Hepatocyte (in vitro differentiated cells): ENCODE results near the gene ENOX1. TPM values are rescaled to one million over a fixed set of nuclear protein-coding genes. Genes with fewer than 3 reads are reported as not detected.

ENCODE experiments used
- DNase-seq: peaks from one replicate; pipeline ENCODE4 v3.0.0-alpha.2; 2016; ENCODE audit warnings: low spot score
- H2AFZ ChIP-seq: fragments of 200-600 bp; sonication (generic); 2 replicates; pipeline ENCODE4 v1.6.0; 2016; ENCODE audit warnings: antibody characterized with exemption, mild to moderate bottlenecking
- H3K27ac ChIP-seq: fragments of 200-600 bp; sonication (generic); 2 replicates; pipeline ENCODE4 v1.5.1; 2016; ENCODE audit warnings: mild to moderate bottlenecking
- H3K27me3 ChIP-seq: fragments of 200-600 bp; sonication (generic); 2 replicates; pipeline ENCODE4 v1.6.1; 2016
- H3K36me3 ChIP-seq: fragments of 200-600 bp; sonication (generic); replicated peaks from 2 replicates; pipeline ENCODE4 v1.5.1; 2016; ENCODE audit warnings: low read depth; ENCODE audit not compliant: insufficient read depth
- H3K4me1 ChIP-seq: fragments of 200-600 bp; sonication (generic); 2 replicates; pipeline ENCODE4 v1.5.1; 2016; ENCODE audit warnings: mild to moderate bottlenecking, moderate library complexity; ENCODE audit not compliant: insufficient read depth
- H3K4me2 ChIP-seq: fragments of 200-600 bp; sonication (generic); 2 replicates; pipeline ENCODE4 v1.6.0; 2016
- H3K4me3 ChIP-seq: fragments of 200-600 bp; sonication (generic); 2 replicates; pipeline ENCODE4 v1.5.1; 2016; ENCODE audit warnings: mild to moderate bottlenecking
- H3K79me2 ChIP-seq: fragments of 200-600 bp; sonication (generic); 2 replicates; pipeline ENCODE4 v1.6.0; 2017; ENCODE audit warnings: mild to moderate bottlenecking
- H3K9me2 ChIP-seq: fragments of 200-600 bp; sonication (generic); replicated peaks from 2 replicates; pipeline ENCODE4 v1.6.0; 2017; ENCODE audit warnings: mild to moderate bottlenecking; ENCODE audit not compliant: insufficient read depth
- H3K9me3 ChIP-seq: fragments of 200-600 bp; sonication (generic); 2 replicates; pipeline ENCODE4 v1.5.1; 2016; ENCODE audit warnings: low read depth, mild to moderate bottlenecking
- H4K20me1 ChIP-seq: fragments of 200-600 bp; sonication (generic); 2 replicates; pipeline ENCODE4 v1.6.0; 2016; ENCODE audit warnings: mild to moderate bottlenecking; ENCODE audit not compliant: insufficient read depth, poor library complexity, severe bottlenecking
- CTCF ChIP-seq: fragments of 200-600 bp; sonication (generic); IDR thresholded peaks from 2 replicates; pipeline ENCODE4 v1.5.1; 2016; ENCODE audit warnings: antibody characterized with exemption, mild to moderate bottlenecking; ENCODE audit not compliant: poor library complexity
- EZH2 ChIP-seq: fragments of 200-600 bp; sonication (generic); IDR thresholded peaks from 2 replicates; pipeline ENCODE4 v1.6.1; 2016; ENCODE audit warnings: antibody characterized with exemption, mild to moderate bottlenecking, borderline replicate concordance
- EZH2phosphoT487 ChIP-seq: fragments of 200-600 bp; sonication (generic); IDR thresholded peaks from one replicate; pipeline ENCODE4 v1.6.1; 2018; ENCODE audit warnings: antibody characterized with exemption, mild to moderate bottlenecking, low read depth, moderate library complexity; ENCODE audit not compliant: unreplicated experiment, severe bottlenecking
- WGBS: methylation state at CpG from one replicate; pipeline ENCODE4 v1.1.6; 2016; ENCODE audit warnings: low lambda C conversion rate; ENCODE audit errors: missing lambda C conversion rate; 5-methylcytosine and 5-hydroxymethylcytosine counted together
- polyA plus RNA-seq: library from polyadenylated mRNA; unstranded; fragments of >200 nt; fragmentation: Nextera tagmentation; extraction: Ambion mirVana; gene quantifications from 2 replicates; pipeline ENCODE4 v1.2.1, GENCODE V29; 2016
- total RNA-seq: library from RNA; depleted of rRNA; stranded (reverse); fragments of >200 nt; gene quantifications from 2 replicates; pipeline ENCODE4 v1.2.3, GENCODE V29; 2014

Gene ENOX1
- total and polyA plus RNA-seq, 2 experiments from 2014 or later, result 2.4 to 4.0 TPM

GRCh38 chr13:43374621-43375020, 412.2 kb downstream of the ENOX1 start:
- TF ChIP-seq EZH2, result no peak
- no peak for TF ChIP-seq EZH2phosphoT487
- no peak for TF ChIP-seq CTCF
- Histone ChIP-seq H3K9me3 (no peaks in the 10 kb centered on the region), H3K79me2 (no peaks in the 10 kb centered on the region), H3K4me3 (no peak overlapping the region), H3K27ac (no peak overlapping the region), H4K20me1 (no peaks in the 10 kb centered on the region), H3K27me3 (no peaks in the 10 kb centered on the region), H3K9me2 (no peaks in the 10 kb centered on the region), H3K4me2 (no peak overlapping the region), H3K4me1 (no peaks in the 10 kb centered on the region), H2AFZ (no peak overlapping the region), H3K36me3 (no peaks in the 10 kb centered on the region)
- no peak for DNase-seq
- 64% methylated on average over 1 of the region's 1 CpG for whole genome bisulfite sequencing

- no peak overlapping the region for H3K27ac ChIP-seq
- H3K79me2 ChIP-seq, result no peaks in the 10 kb centered on the region
- no peak overlapping the region for H2AFZ ChIP-seq
- H3K9me2 ChIP-seq, result no peaks in the 10 kb centered on the region
- TF ChIP-seq EZH2, result no peak
- no peak for TF ChIP-seq EZH2phosphoT487
- TF ChIP-seq CTCF, result no peak
- no peaks in the 10 kb centered on the region for H3K36me3 ChIP-seq
- DNase-seq, result no peak
- H4K20me1 ChIP-seq, result no peaks in the 10 kb centered on the region
- no peaks in the 10 kb centered on the region for H3K9me3 ChIP-seq
- 95% methylated on average over 4 of the region's 4 CpGs for WGBS
- no peaks in the 10 kb centered on the region for H3K27me3 ChIP-seq
- H3K4me3 ChIP-seq, result no peak overlapping the region
- H3K4me2 ChIP-seq, result no peak overlapping the region
- H3K4me1 ChIP-seq, result peaks cover 3% of the 10 kb centered on the region
Measured at GRCh38 chr13:43373400-43373799, 413.4 kb downstream of the ENOX1 start.

GRCh38 chr13:43370842-43371241, 415.9 kb downstream of the ENOX1 start:
- Histone ChIP-seq H3K4me2 (no peak overlapping the region), H3K4me1 (peaks cover 12% of the 10 kb centered on the region), H3K27me3 (no peaks in the 10 kb centered on the region), H3K4me3 (no peak overlapping the region), H3K27ac (no peak overlapping the region), H4K20me1 (no peaks in the 10 kb centered on the region), H3K36me3 (no peaks in the 10 kb centered on the region), H3K9me2 (no peaks in the 10 kb centered on the region), H3K79me2 (no peaks in the 10 kb centered on the region), H2AFZ (no peak overlapping the region), H3K9me3 (no peaks in the 10 kb centered on the region)
- DNase-seq, result no peak
- WGBS, result 89% methylated on average over 6 of the region's 6 CpGs
- TF ChIP-seq EZH2, result no peak
- TF ChIP-seq CTCF, result no peak
- no peak for TF ChIP-seq EZH2phosphoT487

DNA sequence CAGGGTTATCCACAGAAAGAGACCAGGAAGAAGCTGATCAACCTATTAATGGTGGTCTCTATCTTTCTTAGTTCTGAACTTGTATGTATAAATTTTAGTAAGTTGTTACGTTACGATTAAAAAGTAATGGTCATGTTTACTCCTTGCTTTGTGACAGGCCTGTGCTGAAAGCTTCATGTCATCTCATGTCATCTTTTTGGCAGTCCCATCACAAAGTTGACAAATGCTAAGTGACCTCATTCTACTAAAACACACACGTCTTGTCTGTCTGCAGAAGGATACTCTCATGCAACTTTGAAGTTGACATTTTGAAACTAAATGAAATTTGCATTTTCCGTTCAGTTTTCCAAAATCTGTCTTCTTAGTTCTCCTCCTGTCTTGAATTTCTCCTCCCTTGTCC, 417.5 kb downstream of the ENOX1 start:
- Histone ChIP-seq H3K4me1 (peaks cover 16% of the 10 kb centered on the region), H3K79me2 (no peaks in the 10 kb centered on the region), H2AFZ (no peak overlapping the region), H3K27me3 (no peaks in the 10 kb centered on the region), H3K9me3 (no peaks in the 10 kb centered on the region), H3K36me3 (no peaks in the 10 kb centered on the region), H3K9me2 (no peaks in the 10 kb centered on the region), H3K4me2 (no peak overlapping the region), H3K27ac (no peak overlapping the region), H3K4me3 (no peak overlapping the region), H4K20me1 (no peaks in the 10 kb centered on the region)
- WGBS, result 70% methylated on average over 4 of the region's 4 CpGs
- no peak for DNase-seq
- no peak for TF ChIP-seq EZH2
- no peak for TF ChIP-seq CTCF
- TF ChIP-seq EZH2phosphoT487, result no peak
